HG02938 (cell line): ENCODE data around the gene ACYP1.
A peak's percentile ranks its signal among the peaks of the same experiment; 100 is the strongest.
"Not testable (repeated sequence)": the region's sequence is repeated elsewhere in the genome, so short reads cannot be mapped to it uniquely, and the experiment has no call there.

ENCODE experiments used
- ATAC-seq: cut with Tn5 transposase; IDR thresholded peaks from one replicate; pipeline ENCODE4 v1.9.1; 2021; ENCODE audit warnings: mild to moderate bottlenecking, moderate library complexity; ENCODE audit not compliant: unreplicated experiment

The ACYP1 gene

DNA sequence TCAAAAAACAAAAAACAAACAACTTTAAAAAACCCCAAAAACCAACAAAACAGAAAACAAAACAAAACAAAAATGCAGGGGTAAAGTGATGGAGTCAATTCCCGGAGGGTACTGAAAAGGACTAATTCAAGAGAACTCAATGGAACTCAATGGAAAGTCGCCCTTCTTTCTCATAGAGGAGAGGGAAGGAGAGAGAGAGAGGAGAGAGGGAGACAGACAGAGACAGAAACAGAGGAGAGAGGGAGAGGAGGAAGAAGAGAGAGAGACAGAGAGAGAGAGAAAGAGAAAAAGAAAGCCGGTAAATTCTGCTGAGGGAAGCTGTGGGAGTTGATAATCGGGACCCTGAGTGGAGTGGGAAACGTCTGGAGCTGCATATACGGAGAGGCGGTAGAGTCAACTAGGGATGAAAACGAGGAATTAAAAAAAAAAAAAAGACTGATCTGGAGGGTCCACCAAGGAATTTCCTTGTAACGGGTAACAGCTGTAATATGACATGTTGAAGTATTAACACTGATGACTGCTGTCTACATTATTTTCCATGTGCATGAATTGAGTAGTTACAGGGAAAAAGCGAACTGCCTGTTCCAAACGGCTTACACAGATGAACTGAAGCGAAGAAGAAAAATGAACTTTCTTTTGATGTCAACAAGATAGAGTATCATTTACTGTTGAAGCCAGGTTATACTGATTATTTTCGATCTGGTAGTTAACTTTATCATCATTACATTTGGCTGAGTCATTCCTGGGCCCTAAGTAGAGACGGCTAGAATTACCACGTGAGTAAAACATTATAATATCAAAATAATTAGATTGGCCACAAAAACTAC, 4.7 kb upstream of the ACYP1 start:
- ATAC-seq, result no peak

DNA sequence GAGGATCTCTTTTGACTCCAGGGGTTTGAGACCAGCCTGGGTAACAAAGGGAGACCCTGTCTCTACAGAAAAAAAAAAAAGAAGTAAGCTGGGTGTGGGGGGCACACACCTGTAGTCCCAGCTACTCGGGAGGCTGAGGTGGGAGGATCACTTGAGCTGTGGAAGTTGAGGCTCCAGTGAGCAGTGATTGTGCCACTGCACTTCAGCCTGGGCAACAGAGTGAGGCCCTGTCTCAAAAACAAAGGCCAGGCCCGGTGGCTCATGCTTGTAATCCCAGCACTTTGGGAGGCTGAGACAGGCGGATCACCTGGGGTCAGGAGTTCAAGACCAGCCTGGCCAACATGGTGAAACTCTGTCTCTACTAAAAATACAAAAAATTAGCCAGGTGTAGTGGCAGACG, 3.9 kb upstream of the ACYP1 start:
- not testable (repeated sequence) for ATAC-seq

DNA sequence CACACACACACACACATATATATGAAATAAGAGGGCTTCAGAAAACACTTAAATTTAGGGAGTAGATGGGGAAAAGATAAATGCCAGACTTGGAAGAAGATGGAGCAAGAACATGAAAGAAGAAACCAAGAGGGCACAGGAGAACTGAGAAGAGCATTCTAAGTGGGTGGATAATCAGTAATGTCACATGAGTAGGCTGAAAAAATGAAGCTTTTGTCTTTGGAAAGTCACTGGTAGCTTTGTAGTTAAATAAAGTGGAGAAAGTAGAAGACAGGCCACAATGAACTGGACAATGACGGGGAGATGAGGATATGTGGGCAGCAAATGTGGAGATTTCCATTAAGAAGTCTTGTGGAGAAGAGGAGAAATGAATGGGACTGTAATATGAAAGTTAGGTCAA, 3.4 kb upstream of the ACYP1 start:
- no peak for ATAC-seq

DNA sequence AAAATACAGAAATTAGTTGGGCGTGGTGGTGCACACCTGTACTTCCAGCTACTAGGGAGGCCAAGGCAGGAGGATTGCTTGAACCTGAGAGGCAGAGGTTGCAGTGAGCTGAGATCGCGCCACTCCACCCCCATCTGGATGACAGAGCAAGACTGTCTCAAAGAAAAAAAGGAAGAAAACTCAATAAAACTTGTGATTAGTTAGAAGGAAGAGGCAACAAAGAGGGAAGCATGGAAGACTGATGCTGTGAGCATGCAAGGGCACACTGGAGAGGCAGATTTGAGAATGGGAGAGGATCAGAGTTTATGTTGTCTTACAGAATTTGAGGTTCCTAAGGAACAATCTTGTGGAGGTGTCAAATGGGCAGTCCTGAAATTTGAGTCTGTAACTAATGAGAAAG, 2.9 kb upstream of the ACYP1 start:
- no peak for ATAC-seq

DNA sequence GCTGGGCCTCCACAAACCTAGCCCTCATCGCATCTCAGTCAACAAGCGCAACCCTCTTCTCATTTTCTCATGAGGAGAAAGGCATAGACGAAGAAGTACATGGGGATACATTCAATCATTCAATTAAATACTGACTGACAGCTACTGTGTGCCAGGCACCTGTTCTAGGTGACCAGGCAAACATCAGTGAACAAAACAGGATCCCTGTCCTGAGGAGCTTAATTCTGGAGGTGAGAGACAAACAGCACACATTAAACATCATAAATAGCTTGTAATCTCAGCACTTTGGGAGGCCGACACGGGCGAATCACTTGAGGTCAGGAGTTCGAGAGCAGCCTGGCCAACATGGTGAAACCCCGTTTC, 362 bp upstream of the ACYP1 start:
- ATAC-seq, result peak; percentile 10

DNA sequence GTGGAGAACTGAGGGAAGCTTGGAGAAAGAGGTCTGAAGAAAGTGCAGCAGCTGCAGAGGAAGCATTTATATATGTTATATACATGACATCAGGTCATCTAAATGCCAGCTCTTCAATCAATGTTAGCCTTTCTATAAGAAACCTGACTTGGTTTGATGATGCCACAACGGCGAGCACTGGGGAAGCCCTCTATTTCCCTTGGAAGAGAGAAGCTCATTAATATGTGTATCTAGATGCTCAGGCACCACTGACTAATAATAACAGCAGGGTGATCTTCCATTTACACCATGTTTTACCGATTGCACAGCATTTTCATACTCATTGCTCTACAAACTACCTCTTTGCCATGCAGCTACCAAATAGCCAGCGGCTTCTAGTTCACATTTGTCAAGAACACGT, 811 bp downstream of the ACYP1 start:
- ATAC-seq, result no peak

DNA sequence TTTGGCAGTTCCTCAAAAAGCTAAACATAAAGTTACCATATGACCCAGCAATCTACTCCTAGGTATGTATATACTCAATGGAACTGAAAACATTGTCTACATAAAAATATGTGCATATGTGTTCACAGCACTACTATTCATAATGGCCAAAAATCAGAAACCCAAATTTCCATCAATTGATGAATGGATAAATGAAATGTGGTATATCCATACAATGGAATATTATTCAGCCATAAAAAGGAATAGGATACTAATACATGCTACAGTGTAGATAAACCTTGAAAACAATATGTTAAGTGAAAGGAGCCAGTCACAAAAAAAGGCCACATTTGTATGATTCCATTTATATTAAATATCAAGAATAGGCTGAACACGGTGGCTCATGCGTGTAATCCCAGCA, 3.4 kb downstream of the ACYP1 start:
- no peak for ATAC-seq

DNA sequence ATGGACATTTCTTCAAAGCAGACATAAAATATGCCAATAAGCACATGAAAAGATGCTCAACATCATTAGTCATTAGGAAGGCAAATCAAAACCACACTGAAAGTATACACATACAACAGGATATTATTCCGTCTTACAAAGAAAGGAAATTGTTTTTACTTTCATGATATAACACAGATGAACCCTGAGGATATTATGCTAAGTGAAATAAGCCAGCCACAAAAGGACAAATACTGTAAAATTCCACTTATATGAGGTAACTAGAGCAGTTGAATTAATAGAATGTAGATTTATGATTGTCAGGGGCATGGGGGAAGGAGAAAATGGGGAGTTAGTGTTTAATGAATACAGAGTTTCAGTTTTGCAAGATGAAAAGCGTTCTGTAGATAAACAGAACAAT, 4.2 kb downstream of the ACYP1 start:
- no peak for ATAC-seq

DNA sequence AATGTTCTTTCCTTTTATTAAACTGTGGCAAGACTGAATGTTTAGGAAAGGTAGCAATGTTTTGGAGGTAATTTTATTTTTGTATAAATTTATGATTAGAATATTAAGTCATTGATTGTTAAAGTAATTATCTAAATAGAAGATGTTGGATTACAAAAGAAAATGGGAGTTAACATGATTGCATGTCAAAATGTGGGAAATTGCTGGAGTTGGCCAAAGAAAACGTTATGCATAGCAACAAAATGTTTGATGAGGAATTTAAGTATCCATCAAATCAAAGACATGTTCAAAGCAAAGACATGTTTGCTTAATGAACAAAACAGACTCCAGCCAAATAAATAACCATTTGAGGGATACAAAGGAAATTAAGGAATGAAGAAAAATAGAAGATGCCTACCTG, 9.4 kb downstream of the ACYP1 start:
- no peak for ATAC-seq

DNA sequence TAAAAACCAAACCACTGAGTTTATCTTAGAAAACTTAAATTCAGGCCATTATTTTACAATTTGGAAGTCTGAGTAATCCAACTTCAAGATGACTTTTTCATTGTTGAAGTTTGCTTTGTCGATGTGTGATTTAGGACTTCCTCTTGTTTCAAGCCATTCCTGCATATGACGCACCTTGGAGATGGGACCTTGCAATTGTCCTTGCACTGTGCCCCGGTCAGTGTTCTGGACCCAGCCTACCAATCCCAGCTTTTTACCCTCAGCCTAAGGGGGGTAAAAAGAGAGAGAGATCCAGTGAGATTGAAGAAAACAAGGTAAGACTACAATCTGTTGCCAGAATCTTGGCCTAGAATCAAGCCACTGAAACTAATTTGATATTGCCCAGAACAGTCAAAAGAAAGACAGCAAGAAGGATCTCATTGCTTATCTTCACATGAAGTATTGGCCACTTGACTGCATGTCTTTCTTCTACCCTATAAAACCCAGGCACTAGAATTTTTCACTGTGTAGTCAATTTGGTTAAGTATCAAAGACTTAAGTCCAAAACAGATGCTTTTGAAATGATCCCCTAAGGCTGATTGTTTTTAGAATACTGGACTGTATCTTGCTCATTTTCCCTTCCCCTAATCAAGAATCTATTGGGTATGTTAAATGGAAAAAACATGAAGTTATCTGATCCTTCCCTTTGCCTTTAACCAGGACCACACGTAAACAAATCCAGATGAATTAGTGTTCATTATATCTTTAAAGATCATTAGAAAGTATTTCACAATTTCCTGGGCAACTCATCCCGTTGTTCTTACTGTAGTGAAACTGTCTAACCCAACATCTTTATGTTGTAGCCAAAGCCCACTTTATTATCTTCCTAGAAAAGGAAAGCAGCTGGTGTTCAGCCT, 10.2 kb downstream of the ACYP1 start:
- ATAC-seq, result no peak

DNA sequence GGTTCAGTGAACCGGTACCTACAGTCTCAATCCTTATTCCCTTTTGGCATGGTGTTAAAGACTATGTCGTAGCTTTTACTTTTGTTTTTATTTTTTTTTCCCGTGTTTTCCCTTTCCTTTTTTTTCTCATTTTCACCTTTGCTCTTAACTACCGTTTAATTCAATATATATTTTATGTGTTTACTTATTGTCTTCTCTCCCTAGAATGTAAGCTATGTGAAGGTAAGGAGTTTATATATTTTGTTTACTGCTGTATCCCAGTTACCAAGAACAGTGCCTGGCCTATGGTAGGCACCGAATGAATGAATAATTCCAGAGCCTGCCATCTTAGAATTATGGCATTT, 12.3 kb downstream of the ACYP1 start:
- ATAC-seq, result no peak

DNA sequence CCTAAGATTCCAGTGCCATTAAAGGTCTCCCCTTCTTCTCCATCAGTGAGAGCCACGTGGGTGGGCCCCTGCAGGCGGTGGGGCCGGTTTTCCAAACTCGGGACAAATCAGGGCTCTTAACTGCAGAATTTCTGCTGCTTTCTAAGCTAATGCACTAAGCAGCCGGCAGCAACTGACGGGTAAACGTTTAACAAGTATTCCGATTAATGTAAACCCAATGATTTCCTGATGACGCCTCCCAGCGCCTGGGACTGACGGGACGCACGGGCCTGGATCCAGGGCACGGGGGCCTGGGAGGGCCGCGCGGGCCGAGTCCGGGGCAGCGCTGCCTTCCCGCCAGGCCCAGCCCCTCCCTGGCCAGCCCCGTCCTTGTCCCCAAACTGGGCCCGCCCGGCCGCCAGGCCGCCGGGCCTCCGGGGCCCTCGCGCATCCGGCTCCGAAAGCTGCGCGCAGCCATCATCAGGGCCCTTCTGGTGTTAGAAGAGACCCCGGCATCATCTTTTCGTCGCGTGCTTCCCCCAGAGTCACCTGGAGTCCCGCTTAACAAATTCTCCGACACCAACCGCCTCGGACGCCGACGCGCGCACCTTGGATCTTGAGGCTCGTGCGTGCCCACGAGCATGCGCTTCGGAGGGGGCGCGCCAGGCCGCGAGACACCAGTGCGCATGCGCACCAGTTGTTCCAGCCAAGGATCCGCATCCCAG, 12.8 kb downstream of the ACYP1 start, which contains the start of gene MLH3:
Gene MLH3, minus strand, starts transcription at position 616 of the 704 bp plus-strand sequence. CDS start 1,812 bp downstream, outside the sequence.
- peak; percentile 58 for ATAC-seq

DNA sequence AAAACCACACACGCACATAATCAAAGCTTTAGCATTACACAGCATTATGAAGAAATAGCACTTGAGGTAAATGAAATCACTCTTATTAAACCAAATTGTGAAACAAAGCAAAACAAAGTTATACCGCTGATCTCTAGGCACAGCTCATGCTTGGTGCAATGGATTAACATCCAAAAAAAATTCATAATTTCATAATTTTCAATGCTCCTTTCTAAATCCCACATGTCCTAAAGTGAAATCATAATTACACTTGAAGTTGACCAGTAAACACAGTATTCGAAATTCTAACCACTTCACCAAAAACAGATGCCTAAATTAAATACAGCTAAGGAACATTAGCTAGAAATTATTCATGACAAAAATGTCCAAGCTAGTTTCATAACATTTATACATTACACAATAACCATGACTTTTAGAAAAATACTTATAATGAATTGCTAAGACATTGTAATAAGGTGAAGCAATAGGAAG, 14.1 kb downstream of the ACYP1 start:
- no peak for ATAC-seq

DNA sequence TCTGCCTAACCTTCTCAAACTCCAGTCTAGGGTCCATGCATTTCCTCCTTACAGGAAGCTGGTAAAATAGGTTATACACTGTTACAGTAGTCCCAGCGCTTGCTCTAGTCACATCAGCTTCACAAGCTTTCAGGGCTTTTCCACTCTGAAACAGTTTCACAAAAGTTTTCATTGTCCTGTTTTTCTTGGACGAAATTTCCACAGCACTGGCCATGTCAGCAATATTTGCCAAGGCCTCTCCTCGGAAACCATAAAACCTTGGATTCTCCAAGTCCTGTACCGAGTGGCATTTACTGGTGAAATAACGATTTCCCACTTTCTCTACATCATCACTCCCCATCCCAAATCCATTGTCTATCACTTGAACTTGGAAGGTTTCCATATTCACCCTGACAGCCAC, 14.7 kb downstream of the ACYP1 start:
- ATAC-seq, result no peak

DNA sequence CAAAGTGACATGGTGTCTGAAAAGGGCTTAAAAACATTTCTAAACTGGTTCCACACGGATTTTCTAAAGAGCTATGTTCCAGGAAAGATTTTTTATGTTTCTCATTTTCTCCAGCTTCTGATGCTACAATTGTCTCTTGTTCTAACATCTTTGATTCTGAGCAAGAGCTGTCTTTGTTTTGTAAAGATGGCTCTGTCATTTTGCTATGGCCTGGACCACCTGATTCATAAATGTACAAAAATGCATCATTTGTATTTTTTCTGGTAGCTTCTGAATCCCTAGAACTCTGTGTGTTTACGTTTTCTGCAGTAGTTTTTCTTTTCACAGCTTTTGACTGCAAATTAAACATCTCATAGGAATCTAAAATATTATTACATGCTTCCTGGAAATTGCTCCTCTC, 15.7 kb downstream of the ACYP1 start:
- ATAC-seq, result no peak

DNA sequence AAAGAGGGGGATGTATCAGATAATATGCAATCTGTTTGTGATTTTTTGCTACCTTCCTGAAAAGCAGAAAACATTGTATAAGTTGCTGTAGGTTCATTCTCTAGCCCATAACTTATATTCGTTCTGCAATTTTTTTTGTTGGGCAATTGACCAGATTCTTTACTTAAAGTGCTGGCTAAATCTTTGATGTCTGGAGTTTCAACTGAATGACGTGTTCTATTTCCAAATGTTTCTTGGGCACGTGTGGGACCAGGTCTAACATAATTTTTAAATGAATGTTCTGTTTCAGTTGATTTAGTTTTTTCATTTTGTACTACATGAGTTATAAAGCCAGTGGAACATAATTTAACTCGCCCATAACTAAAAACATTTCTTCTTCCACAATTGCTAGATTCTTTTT, 16.3 kb downstream of the ACYP1 start:
- no peak for ATAC-seq

DNA sequence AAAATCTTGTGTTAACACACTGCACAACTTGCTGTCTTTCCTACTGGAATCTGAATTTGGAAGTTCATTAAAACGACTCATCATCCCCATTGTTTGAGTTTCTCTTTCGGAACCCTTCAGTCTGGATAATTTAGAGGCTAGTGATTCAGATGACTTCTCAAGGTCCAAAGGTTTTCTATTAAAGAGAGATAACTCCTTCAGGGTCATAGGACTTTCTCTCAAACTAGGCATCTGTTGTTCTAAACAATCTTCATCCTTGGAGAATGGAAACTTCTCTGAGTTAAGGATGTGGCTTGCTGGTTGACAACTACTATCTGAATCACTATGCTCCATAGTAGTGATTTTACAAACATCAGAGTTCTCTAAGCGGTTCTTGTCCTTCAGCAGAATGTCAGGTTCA, 16.9 kb downstream of the ACYP1 start:
- no peak for ATAC-seq

DNA sequence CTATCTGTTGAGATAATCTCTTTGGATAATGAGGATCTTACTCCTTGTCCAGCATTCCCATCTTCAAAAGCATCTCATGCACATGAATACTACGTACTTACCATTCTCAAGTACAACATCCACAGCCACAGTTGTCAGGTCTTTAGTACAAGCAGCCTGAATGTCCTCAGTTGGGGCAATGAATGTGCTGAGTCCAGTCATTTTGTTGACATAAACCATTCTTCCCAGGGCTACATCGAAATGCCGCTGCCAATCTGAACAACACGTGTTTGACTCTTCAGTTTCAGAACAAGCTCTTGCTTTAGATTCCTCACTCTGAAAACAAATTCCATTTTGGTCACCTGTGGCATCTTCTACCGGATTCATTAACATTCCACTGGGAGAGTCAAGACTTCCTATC, 17.5 kb downstream of the ACYP1 start:
- no peak for ATAC-seq

DNA sequence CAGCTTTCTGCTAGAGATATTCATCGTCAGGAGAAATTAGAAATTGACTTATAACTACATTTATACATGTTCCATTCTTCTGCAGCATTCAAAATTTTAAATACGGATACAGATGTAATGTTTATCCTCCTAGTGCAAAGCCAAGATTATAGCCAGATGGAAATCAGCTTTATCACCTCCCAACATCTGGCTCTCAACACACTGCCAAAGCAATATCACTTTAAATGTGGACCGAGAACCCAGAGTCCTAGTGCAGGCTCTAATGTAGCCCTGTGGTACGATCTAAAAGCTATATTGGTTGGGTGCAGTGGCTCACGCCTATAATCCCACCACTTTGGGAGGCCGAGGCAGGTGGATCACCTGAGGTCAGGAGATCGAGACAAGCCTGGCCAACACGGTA, 19.1 kb downstream of the ACYP1 start:
- no peak for ATAC-seq

DNA sequence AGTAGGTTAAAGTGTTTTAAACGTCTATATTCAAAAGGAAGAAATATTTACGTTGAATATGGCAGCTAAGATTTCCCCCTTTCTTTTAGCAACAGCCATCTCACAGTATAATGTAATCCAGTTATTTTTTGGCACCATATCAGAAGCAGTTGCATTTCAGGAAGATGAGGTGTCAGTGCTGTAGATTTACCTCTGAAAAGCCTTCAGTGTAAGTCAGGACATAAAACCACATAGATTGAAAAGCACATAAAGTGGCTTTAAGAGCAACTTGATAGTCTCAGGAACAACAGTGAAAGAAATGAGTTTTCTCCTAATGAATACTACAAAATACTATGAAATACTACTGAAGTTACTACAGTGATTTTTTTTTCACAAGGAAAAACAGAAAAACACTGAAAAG, 19.5 kb downstream of the ACYP1 start:
- no peak for ATAC-seq

DNA sequence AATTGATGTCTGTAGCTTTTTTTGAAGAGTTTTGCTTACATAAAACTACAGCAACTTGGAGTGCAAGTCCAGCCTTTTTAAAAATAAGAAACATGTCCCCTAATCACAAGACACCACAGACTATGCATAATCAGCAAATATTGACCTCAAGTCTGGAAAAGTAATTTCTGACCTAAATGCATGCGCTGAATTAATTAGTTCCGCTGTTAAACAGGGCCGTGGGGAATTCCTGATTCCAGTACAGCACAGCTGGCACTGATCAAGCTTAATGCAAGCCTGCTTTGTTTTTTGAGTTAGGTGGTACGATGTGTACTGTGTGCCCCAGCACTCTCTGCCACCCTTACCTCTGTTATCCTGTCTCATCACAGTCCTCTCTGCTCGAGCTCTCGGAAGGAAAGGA, 21.8 kb downstream of the ACYP1 start:
- no peak for ATAC-seq
